SK-N-SH (cell line): ENCODE measurements around the gene STEAP2. TPM values are rescaled to one million over a fixed set of nuclear protein-coding genes. Genes with fewer than 3 reads are reported as not detected.

ENCODE experiments used
- CTCF ChIA-PET: fragments of 300-600, 350-600 bp; formaldehyde crosslinking; extraction: SDS; loops from one replicate; lab custom pipeline; 2021; lab: Yijun Ruan, JAX
- POLR2A ChIA-PET: fragments of 350-600 bp; sonication (Branson Sonifier 250); formaldehyde crosslinking; extraction: SDS; loops from one replicate; lab custom pipeline; 2020; ENCODE audit warnings: antibody characterized with exemption, inconsistent platforms; lab: Yijun Ruan, JAX
- DNase-seq: peaks from one replicate; pipeline ENCODE4 v3.0.0; 2012
- H2AFZ ChIP-seq: fragments of 200-600 bp; sonication (generic); 2 replicates; pipeline ENCODE4 v1.8.1; 2016; ENCODE audit warnings: antibody characterized with exemption, mild to moderate bottlenecking, low read depth
- H3F3A ChIP-seq: fragments of 200-600 bp; sonication (generic); replicated peaks from 2 replicates; pipeline ENCODE3; 2016; ENCODE audit warnings: antibody characterized with exemption, mild to moderate bottlenecking; ENCODE audit not compliant: insufficient read depth
- H3K27ac ChIP-seq, 2 experiments: fragments of 200-500 bp in 1 of 2; fragments of 200-600 bp in 1 of 2; sonication (Bioruptor generic) in 1 of 2; sonication (generic), shearing (Covaris generic) in 1 of 2; 2 replicates each; pipeline versions ENCODE4 v1.5.1 to v1.6.1; 2014 to 2016; ENCODE audit warnings: low read depth in 2 of 2, inconsistent platforms in 1 of 2, low read length in 1 of 2, mild to moderate bottlenecking in 1 of 2, mixed read lengths in 1 of 2
- H3K27me3 ChIP-seq: fragments of 200-600 bp; sonication (generic), shearing (Covaris generic); 2 replicates; pipeline ENCODE4 v1.6.1; 2016; ENCODE audit warnings: mixed run types; ENCODE audit not compliant: insufficient read depth
- H3K36me3 ChIP-seq, 2 experiments: fragments of 200-500 bp in 1 of 2; fragments of 200-600 bp in 1 of 2; sonication (Bioruptor generic) in 1 of 2; sonication (generic) in 1 of 2; replicated peaks in 1 of 2; 2 replicates each; pipeline versions ENCODE3 to v1.5.1; 2014 to 2016; ENCODE audit warnings: low read length in 1 of 2, mild to moderate bottlenecking in 1 of 2; ENCODE audit not compliant: insufficient read depth in 2 of 2, control insufficient read depth in 1 of 2
- H3K4me1 ChIP-seq, 2 experiments: fragments of 200-500 bp in 1 of 2; fragments of 200-600 bp in 1 of 2; sonication (Bioruptor generic) in 1 of 2; sonication (generic), shearing (Covaris generic) in 1 of 2; 2 replicates each; pipeline versions ENCODE4 v1.5.1 to v1.6.1; 2014 to 2016; ENCODE audit warnings: low read depth in 1 of 2, low read length in 1 of 2, mixed run types in 1 of 2; ENCODE audit not compliant: insufficient read depth in 2 of 2, control insufficient read depth in 1 of 2
- H3K4me2 ChIP-seq: fragments of 200-600 bp; sonication (generic), shearing (Covaris generic); 2 replicates; pipeline ENCODE4 v1.6.1; 2017; ENCODE audit warnings: mixed run types
- H3K4me3 ChIP-seq, 2 experiments: fragments of 200-500 bp in 1 of 2; fragments of 200-600 bp in 1 of 2; sonication (Bioruptor generic) in 1 of 2; sonication (generic), shearing (Covaris generic) in 1 of 2; 2 replicates each; pipeline versions ENCODE4 v1.5.1 to v1.8.1; 2014 to 2016; ENCODE audit warnings: low read depth in 2 of 2, inconsistent platforms in 1 of 2, low read length in 1 of 2, mild to moderate bottlenecking in 1 of 2, mixed read lengths in 1 of 2, moderate library complexity in 1 of 2
- H3K79me2 ChIP-seq: fragments of 200-600 bp; sonication (generic); 2 replicates; pipeline ENCODE4 v1.8.1; 2017; ENCODE audit warnings: mild to moderate bottlenecking; ENCODE audit not compliant: insufficient read depth
- H3K9ac ChIP-seq: fragments of 200-600 bp; sonication (generic); 2 replicates; pipeline ENCODE4 v1.6.1; 2017; ENCODE audit warnings: mixed run types
- H3K9me2 ChIP-seq: fragments of 200-600 bp; sonication (generic); 2 replicates; pipeline ENCODE4 v1.6.1; 2017; ENCODE audit warnings: mixed run types
- H3K9me3 ChIP-seq: fragments of 200-600 bp; sonication (generic); 2 replicates; pipeline ENCODE4 v1.6.1; 2017; ENCODE audit warnings: mixed run types, mild to moderate bottlenecking, moderate library complexity
- H4K20me1 ChIP-seq: fragments of 200-600 bp; sonication (generic); 2 replicates; pipeline ENCODE4 v1.6.1; 2017; ENCODE audit warnings: mild to moderate bottlenecking, mixed run types; ENCODE audit not compliant: insufficient read depth
- ELF1 ChIP-seq: IDR thresholded peaks from 2 replicates; pipeline ENCODE4 v1.4.0; 2012
- FOXM1 ChIP-seq: IDR thresholded peaks from 2 replicates; pipeline ENCODE4 v1.4.0; 2012; ENCODE audit warnings: low read depth, mild to moderate bottlenecking
- JUND ChIP-seq: IDR thresholded peaks from 2 replicates; pipeline ENCODE4 v1.4.0; 2012
- NRF1 ChIP-seq: IDR thresholded peaks from 2 replicates; pipeline ENCODE4 v1.6.1; 2012; ENCODE audit warnings: low read depth, mild to moderate bottlenecking, low read length
- RCOR1 ChIP-seq: fragments of 150-350 bp; IDR thresholded peaks from 2 replicates; pipeline ENCODE4 v1.6.1; 2017; ENCODE audit warnings: antibody characterized with exemption, low read length
- REST ChIP-seq: IDR thresholded peaks from 2 replicates; pipeline ENCODE4 v1.6.1; 2012; ENCODE audit warnings: mild to moderate bottlenecking, low read depth, low read length, moderate library complexity
- SIN3A ChIP-seq: IDR thresholded peaks from 2 replicates; pipeline ENCODE4 v1.6.1; 2012; ENCODE audit warnings: low read depth, mild to moderate bottlenecking, low read length, moderate library complexity, borderline replicate concordance
- TCF12 ChIP-seq: IDR thresholded peaks from 2 replicates; pipeline ENCODE4 v1.4.0; 2012
- WGBS: methylation state at CpG from one replicate; pipeline ENCODE4 v1.1.6; 2017; ENCODE audit warnings: low lambda C conversion rate; 5-methylcytosine and 5-hydroxymethylcytosine counted together
- polyA plus RNA-seq, 3 experiments: library from polyadenylated mRNA; depleted of rRNA; stranded (reverse); fragments of >200 nt; gene quantifications; 2 replicates each; pipeline ENCODE4 v1.2.3, GENCODE V29; 2012
- TF ChIP-seq, protein P1 (sequence below): IDR thresholded peaks from 2 replicates; pipeline ENCODE4 v1.4.0; 2012; ENCODE audit warnings: low read depth, borderline replicate concordance
- TF ChIP-seq, protein P2 (sequence below): fragments of 150-350 bp; IDR thresholded peaks from 2 replicates; pipeline ENCODE4 v1.6.1; 2017; ENCODE audit warnings: antibody characterized with exemption, low read length, low read depth, borderline replicate concordance
- TF ChIP-seq, protein P3 (sequence below): IDR thresholded peaks from 2 replicates; pipeline ENCODE4 v1.4.0; 2012; ENCODE audit warnings: low read depth, borderline replicate concordance
- TF ChIP-seq, protein P4 (sequence below): fragments of 150-350 bp; IDR thresholded peaks from 2 replicates; pipeline ENCODE4 v1.6.1; 2016; ENCODE audit warnings: mild to moderate bottlenecking, low read depth, low read length

Gene STEAP2
- polyA plus RNA-seq, 1 of the 3 experiments (the other 2 are of a cell fraction) = 6.6 TPM

DNA sequence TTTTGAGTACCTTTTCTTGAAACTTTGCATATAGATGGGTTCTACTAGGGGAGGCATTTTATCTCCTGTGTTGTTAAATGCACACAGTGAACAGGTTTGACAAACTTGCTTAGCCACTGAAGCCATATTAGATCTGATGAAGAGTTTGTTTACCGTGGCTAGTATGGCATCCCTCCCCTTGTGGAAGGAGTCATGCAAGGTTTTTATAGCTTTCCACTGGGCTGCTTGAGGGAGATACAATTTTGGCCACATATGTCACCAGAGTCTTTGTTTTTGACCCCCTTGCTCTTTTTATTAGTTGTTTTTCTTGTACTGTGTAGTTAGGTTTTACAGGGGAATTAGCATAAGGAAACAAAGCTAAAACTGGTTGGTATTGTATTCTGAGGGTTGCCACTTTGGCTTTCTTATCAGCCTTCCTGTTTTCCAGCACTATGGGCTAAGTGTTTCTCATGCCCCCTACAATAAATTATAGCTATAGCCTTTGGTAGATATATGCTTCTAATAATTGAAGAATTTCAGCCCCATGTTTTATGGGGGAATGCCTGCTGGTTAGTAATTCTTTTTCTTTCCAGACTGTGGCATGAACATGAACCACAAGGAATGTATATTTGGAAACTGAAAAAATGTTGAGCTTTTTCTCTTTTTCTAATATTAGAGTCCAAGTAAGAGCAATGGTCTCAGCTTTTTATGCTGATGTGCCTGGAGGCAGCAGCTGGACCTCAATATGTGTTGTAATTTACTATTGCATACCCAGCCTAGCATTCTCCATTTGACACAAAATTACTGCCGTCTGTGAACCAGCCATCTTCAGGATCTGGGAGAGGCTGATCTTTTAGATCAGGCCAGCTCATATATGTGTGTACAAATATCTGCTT is 18.4 kb upstream of the STEAP2 start:
- Histone ChIP-seq H3K9me3 (peaks cover 8% of the 10 kb centered on the region; the same call in 1 of the 2 replicates), H3K9me2 (no peaks in the 10 kb centered on the region), H4K20me1 (no peaks in the 10 kb centered on the region), H3K27ac (no peak overlapping the region), H3K27me3 (no peaks in the 10 kb centered on the region), H3K4me1 (no peaks in the 10 kb centered on the region), H2AFZ (no peak overlapping the region), H3K4me2 (no peak overlapping the region), H3K4me3 (no peak overlapping the region), H3F3A (no peaks in the 10 kb centered on the region), H3K36me3 (no peaks in the 10 kb centered on the region), H3K79me2 (no peaks in the 10 kb centered on the region), H3K9ac (no peak overlapping the region)
- POLR2A ChIA-PET = interaction anchor here (1.0 kb wide), 1 partner anchor 18 kb away, joined by 4 read pairs; the partner anchor contains the start of gene STEAP2
- no peak for TF ChIP-seq REST
- no peak for TF ChIP-seq RCOR1
- no peak for TF ChIP-seq TCF12
- TF ChIP-seq FOXM1 = no peak
- TF ChIP-seq ELF1 = no peak
- WGBS = 16% methylated on average over 2 of the region's 2 CpGs
- CTCF ChIA-PET = interaction anchor here (1.0 to 2.6 kb wide), 3 partner anchors 18 to 153 kb away, joined by 3 to 10 read pairs (median 3); partner anchors contain the start of gene STEAP2
- DNase-seq = no peak

DNA sequence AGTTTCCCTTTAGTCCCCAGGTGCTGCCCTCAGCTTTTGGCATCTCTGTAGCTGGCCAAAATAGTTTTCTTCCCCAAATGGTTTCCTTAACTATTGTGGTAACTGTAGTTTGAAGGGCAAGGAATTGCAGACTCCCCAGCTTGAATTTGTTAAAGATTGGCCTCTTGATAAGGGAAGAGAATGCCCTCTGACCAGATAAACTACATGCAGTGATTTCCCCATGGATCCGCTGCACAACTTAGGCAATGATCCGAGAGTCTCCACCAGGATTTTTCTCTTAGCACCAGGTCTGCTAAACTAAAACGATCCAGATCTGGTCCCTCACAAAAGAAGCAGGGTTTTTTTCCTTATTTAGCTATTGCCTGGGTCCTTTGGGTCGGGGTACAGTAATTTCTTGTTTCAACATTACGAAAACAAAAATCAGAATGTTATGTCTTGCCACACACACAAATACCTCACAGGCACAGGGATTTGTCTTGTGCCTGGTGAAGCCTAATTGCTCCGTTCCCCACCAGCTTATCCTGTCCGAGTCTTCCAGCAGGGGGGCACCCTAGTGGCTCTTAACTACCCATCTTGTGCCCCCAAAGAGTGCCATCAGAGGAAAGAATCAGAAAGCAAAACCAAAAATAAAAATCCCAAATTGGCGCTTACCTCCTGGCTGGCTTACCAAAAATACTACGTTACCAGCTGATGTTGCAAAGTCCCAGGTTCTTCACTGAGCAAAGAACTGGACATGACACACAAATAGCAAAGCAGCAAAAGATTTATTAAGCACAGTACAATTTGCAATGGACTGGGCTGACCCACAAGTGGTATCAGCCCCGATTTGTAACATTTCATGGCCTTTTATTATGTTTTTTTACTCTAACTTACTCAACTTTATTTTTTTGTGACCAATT is 16.4 kb upstream of the STEAP2 start:
- no peak for DNase-seq
- Histone ChIP-seq H2AFZ (peak overlapping the region; percentile 18; the same call in 1 of the 2 replicates), H3K27me3 (no peaks in the 10 kb centered on the region), H3K4me2 (no peak overlapping the region), H3F3A (no peaks in the 10 kb centered on the region), H3K4me3 (no peak overlapping the region), H3K9ac (no peak overlapping the region), H3K9me2 (no peaks in the 10 kb centered on the region), H3K36me3 (no peaks in the 10 kb centered on the region), H4K20me1 (no peaks in the 10 kb centered on the region), H3K27ac (no peak overlapping the region), H3K4me1 (no peaks in the 10 kb centered on the region), H3K9me3 (peaks cover 3% of the 10 kb centered on the region; the same call in 1 of the 2 replicates), H3K79me2 (no peaks in the 10 kb centered on the region)
- CTCF ChIA-PET = interaction anchor here (0.9 to 2.6 kb wide), 4 partner anchors 16 to 260 kb away, joined by 3 to 10 read pairs (median 4); partner anchors contain the start of genes STEAP1 and STEAP2
- TF ChIP-seq, protein P1, sequence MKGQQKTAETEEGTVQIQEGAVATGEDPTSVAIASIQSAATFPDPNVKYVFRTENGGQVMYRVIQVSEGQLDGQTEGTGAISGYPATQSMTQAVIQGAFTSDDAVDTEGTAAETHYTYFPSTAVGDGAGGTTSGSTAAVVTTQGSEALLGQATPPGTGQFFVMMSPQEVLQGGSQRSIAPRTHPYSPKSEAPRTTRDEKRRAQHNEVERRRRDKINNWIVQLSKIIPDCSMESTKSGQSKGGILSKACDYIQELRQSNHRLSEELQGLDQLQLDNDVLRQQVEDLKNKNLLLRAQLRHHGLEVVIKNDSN = no peak
- no peak for TF ChIP-seq NRF1
- TF ChIP-seq, protein P2, sequence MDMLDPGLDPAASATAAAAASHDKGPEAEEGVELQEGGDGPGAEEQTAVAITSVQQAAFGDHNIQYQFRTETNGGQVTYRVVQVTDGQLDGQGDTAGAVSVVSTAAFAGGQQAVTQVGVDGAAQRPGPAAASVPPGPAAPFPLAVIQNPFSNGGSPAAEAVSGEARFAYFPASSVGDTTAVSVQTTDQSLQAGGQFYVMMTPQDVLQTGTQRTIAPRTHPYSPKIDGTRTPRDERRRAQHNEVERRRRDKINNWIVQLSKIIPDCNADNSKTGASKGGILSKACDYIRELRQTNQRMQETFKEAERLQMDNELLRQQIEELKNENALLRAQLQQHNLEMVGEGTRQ = no peak
- no peak for TF ChIP-seq JUND
- TF ChIP-seq, protein P3, sequence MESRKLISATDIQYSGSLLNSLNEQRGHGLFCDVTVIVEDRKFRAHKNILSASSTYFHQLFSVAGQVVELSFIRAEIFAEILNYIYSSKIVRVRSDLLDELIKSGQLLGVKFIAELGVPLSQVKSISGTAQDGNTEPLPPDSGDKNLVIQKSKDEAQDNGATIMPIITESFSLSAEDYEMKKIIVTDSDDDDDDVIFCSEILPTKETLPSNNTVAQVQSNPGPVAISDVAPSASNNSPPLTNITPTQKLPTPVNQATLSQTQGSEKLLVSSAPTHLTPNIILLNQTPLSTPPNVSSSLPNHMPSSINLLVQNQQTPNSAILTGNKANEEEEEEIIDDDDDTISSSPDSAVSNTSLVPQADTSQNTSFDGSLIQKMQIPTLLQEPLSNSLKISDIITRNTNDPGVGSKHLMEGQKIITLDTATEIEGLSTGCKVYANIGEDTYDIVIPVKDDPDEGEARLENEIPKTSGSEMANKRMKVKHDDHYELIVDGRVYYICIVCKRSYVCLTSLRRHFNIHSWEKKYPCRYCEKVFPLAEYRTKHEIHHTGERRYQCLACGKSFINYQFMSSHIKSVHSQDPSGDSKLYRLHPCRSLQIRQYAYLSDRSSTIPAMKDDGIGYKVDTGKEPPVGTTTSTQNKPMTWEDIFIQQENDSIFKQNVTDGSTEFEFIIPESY = no peak
- TF ChIP-seq SIN3A = no peak
- TF ChIP-seq, protein P4, sequence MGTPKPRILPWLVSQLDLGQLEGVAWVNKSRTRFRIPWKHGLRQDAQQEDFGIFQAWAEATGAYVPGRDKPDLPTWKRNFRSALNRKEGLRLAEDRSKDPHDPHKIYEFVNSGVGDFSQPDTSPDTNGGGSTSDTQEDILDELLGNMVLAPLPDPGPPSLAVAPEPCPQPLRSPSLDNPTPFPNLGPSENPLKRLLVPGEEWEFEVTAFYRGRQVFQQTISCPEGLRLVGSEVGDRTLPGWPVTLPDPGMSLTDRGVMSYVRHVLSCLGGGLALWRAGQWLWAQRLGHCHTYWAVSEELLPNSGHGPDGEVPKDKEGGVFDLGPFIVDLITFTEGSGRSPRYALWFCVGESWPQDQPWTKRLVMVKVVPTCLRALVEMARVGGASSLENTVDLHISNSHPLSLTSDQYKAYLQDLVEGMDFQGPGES = no peak
- whole genome bisulfite sequencing = 56% methylated on average over 10 of the region's 10 CpGs
- POLR2A ChIA-PET = no interaction called here
